ENCODE data around the gene EPB41L5.
"Not testable (repeated sequence)": the region's sequence is repeated elsewhere in the genome, so short reads cannot be mapped to it uniquely, and the experiment has no call there.

Gene EPB41L5

GRCh38 chr2:120029672-120030640 lies 17.1 kb downstream of the EPB41L5 start:
- no peak for DNase-seq (ENCODE audit: low read depth)

GRCh38 chr2:120032297-120032696 lies 19.4 kb downstream of the EPB41L5 start:
- DNase-seq (ENCODE audit: low read depth) = no peak

GRCh38 chr2:120034027-120034426 lies 21.1 kb downstream of the EPB41L5 start:
- DNase-seq (ENCODE audit: low read depth) = no peak

GRCh38 chr2:120034621-120035020 lies 21.7 kb downstream of the EPB41L5 start:
- no peak for DNase-seq (ENCODE audit: low read depth)

- DNase-seq (ENCODE audit: low read depth) = no peak
These were observed 23.3 kb downstream of the EPB41L5 start for GRCh38 chr2:120036145-120036544.

- no peak for DNase-seq (ENCODE audit: low read depth)
These were observed 25.2 kb downstream of the EPB41L5 start for GRCh38 chr2:120037995-120038541.

GRCh38 chr2:120042359-120042758 lies 29.5 kb downstream of the EPB41L5 start:
- DNase-seq (ENCODE audit: low read depth) = no peak

- no peak for DNase-seq (ENCODE audit: low read depth)
These were observed 31.5 kb downstream of the EPB41L5 start for GRCh38 chr2:120044336-120044735.

- DNase-seq (ENCODE audit: low read depth) = not testable (repeated sequence)
These were observed 32.9 kb downstream of the EPB41L5 start for GRCh38 chr2:120045775-120046174.

- not testable (repeated sequence) for DNase-seq (ENCODE audit: low read depth)
These were observed 33.4 kb downstream of the EPB41L5 start for GRCh38 chr2:120046252-120046651.

- no peak for DNase-seq (ENCODE audit: low read depth)
These were observed 39.7 kb downstream of the EPB41L5 start for GRCh38 chr2:120052597-120052996.

- no peak for DNase-seq (ENCODE audit: low read depth)
These were observed 41.0 kb downstream of the EPB41L5 start for GRCh38 chr2:120053891-120054290.

- no peak for DNase-seq (ENCODE audit: low read depth)
These were observed 46.6 kb downstream of the EPB41L5 start for GRCh38 chr2:120059483-120059882.

- no peak for DNase-seq (ENCODE audit: low read depth)
These were observed 47.3 kb downstream of the EPB41L5 start for GRCh38 chr2:120060088-120060623.

- DNase-seq (ENCODE audit: low read depth) = no peak
These were observed 51.8 kb downstream of the EPB41L5 start for GRCh38 chr2:120064664-120065063.

GRCh38 chr2:120066800-120067547 lies 54.1 kb downstream of the EPB41L5 start:
- DNase-seq (ENCODE audit: low read depth) = no peak

GRCh38 chr2:120068040-120068658 lies 55.3 kb downstream of the EPB41L5 start:
- DNase-seq (ENCODE audit: low read depth) = not testable (repeated sequence)

- DNase-seq (ENCODE audit: low read depth) = no peak
These were observed 62.7 kb downstream of the EPB41L5 start for GRCh38 chr2:120075545-120075944.

- no peak for DNase-seq (ENCODE audit: low read depth)
These were observed 65.0 kb downstream of the EPB41L5 start for GRCh38 chr2:120077896-120078295.

GRCh38 chr2:120079647-120080046 lies 66.8 kb downstream of the EPB41L5 start:
- no peak for DNase-seq (ENCODE audit: low read depth)

GRCh38 chr2:120091436-120091835 lies 78.6 kb downstream of the EPB41L5 start:
- no peak for DNase-seq (ENCODE audit: low read depth)

GRCh38 chr2:120094795-120095194 lies 81.9 kb downstream of the EPB41L5 start:
- DNase-seq (ENCODE audit: low read depth) = no peak

All from non-pigmented ciliary epithelial cell (primary cell).